Ureter (tissue), 1 donor: ENCODE data around the gene TTLL7. TPM values are rescaled to one million over a fixed set of nuclear protein-coding genes. Genes with fewer than 3 reads are reported as not detected.

Experiments used
- DNase-seq: peaks from one replicate; pipeline ENCODE4 v3.0.0-alpha.2; 2020; ENCODE audit warnings: low spot score
- total RNA-seq: library from RNA; stranded (reverse); gene quantifications from one replicate; pipeline ENCODE4 v1.2.4, GENCODE V29; 2023
- donor health status: DM: yes; HTN: yes; CAD: no.

TTLL7 gene
- total RNA-seq, 1 donor from 2014 or later: 29.2 TPM

GRCh38 chr1:83882906-83883305 lies 116.0 kb downstream of the TTLL7 start:
- no peak for DNase-seq

DNA sequence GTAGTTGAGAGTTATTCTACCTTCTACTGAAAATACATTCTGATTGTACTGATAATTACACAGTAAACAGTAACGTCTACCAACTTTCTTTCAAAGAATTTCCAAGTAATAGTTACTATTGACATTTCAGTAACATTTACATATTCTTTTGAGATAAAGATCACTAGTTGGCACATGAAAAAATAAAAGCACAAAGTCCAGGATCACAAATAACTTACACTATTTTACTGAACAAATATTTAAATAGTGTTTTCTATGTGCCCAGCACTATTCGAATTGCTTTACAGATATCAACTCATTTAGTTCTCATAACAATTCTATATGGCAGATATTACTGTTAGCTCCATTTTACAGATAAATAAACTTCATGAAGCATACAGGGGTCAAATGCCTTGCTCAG lies 126.4 kb downstream of the TTLL7 start:
- DNase-seq: no peak

GRCh38 chr1:83864991-83865390 lies 133.9 kb downstream of the TTLL7 start:
- no peak for DNase-seq

- peak; percentile 86 for DNase-seq
Observed at GRCh38 chr1:83860490-83861221, 138.3 kb downstream of the TTLL7 start.

DNA sequence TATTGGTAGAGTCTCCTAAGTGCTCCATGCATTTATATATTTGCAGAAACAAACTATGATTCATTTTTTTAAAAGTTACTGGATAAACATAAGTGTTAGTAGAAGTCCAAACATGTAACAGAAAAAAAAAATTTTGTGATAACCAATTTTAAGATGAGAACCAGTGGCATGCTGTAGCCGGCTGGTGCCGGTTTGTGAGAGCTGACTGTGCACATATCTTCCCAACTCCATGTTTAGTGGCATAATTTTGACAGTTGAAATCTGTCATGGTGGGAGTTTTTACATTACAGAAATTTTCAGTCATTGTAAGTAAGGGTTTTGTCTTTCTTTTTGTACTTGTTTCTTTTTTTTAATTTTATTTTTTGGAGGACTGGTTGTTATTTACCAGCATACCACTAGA lies 141.2 kb downstream of the TTLL7 start:
- DNase-seq: no peak

GRCh38 chr1:83857103-83857502 lies 141.8 kb downstream of the TTLL7 start:
- no peak for DNase-seq

DNA sequence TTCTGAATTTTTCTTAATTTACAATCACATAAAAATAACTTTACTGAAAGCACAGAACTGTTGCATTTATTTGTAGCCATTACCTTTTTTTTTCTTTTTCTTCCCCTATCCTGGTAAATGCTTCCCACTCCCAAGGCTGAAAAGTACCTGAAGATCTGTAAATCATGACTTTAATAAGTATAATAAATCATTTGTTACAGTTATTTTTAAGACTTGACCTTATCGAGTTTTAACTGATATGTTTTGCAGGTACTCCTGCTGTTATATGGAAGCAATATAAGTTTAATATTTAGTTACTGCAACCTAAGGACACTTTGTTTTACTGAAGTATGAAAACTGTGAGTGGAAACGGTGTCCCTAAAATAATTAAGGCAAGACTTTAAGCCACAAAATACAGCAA lies 142.6 kb downstream of the TTLL7 start:
- no peak for DNase-seq

DNA sequence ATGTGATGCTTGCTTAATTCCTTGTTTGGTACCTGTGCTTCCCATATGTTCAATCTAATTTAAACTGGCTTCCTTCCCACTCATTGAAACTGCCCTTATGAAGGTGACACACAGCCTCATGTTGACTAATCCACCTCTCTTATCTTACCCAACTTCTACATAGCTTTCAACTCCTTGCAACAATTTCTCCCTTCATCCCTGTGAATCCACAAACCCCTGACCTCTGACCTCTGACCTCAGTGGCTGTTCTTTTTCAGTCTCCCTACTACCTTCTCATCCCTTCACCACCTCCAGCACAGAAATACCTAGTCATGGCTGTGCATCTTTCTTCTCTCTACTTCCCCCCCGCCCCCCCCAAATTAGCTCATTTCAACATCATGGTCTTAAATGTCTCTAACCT lies 144.5 kb downstream of the TTLL7 start:
- DNase-seq: no peak

- DNase-seq: no peak
Observed at GRCh38 chr1:83850834-83851233, 148.1 kb downstream of the TTLL7 start.

DNA sequence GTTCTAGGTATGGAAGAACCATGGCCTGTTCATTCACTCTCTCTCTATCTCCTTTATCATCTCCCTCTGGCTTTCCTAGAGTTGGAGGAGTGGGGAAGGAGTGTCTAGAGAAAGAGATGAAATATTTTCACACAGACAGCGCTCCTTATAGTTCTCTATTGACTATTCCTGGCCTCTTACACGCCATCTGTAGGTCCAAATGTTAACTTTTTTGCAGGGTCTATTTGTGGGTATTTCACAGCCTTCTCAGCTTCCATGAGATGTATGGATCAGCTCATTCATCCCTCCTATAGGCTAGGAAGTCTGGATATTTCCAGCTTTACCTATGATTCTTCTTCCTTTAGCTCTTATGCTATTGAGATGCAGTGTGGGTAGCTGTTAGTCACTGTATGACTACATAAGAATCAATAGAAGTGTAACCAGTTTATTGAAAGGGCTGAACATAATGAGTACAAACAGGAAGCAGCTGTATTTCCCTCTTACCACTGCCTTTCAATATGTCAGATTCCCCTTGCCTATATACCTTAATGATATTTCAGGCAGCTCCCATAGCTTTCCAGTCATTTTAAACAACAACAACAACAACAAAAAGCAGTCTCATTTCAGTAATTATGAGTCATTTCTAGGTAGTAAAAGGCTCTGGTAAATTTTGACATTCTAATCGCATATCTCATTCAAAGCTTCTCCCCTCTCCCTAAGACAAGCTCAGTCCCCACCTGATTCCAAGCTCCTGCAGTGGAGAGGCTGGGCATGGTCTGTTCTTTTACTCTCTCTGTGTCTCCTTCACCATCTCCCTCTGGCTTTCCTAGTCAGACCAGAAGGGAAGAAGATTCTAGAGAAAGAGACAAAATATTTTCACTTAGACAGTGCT lies 149.5 kb downstream of the TTLL7 start:
- DNase-seq: no peak

DNA sequence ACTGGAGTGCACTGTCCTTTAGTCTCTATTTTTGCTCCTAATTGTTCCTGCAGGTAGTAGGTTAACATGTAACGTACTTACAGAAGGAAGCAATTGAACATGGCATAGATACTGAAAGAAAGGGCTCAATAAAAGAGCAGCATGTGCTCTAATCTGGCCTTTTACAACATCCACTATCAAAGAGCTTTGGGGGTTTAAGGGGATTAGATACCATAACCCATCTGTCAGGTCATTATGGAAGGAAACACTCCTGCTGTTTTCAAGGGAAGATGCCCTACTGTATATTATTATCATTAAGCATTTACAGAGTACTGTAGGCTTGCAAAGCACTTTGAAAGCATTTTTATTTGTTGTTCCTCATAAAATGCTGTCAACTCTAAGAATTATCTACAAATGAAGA lies 152.8 kb downstream of the TTLL7 start:
- no peak for DNase-seq

- no peak for DNase-seq
Observed at GRCh38 chr1:83845437-83846071, 153.4 kb downstream of the TTLL7 start.

DNA sequence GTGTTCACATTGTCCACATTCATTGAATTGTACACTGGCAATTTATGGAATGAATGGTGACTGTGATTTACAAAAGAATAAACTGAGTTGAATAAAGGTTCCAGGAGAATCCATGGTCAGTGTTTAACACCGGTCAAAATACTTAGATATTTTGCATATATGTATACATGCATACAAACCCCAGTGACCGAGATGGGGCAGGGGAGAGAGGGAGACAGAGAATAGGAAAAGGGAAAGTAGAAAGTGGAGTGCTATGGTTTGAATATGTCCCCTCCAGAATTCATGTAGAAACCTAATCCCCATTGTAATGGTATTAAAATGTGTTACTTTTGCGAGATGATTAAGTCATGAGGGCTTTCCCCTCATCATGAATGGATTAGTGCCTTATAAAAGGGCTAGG lies 154.4 kb downstream of the TTLL7 start:
- DNase-seq: no peak

GRCh38 chr1:83839566-83840173 lies 159.3 kb downstream of the TTLL7 start:
- no peak for DNase-seq

- no peak for DNase-seq
Observed at GRCh38 chr1:83838573-83838972, 160.4 kb downstream of the TTLL7 start.

- no peak for DNase-seq
Observed at GRCh38 chr1:83836543-83836942, 162.4 kb downstream of the TTLL7 start.

GRCh38 chr1:83834621-83835264 lies 164.2 kb downstream of the TTLL7 start:
- no peak for DNase-seq

- no peak for DNase-seq
Observed at GRCh38 chr1:83832194-83832593, 166.7 kb downstream of the TTLL7 start.

GRCh38 chr1:83829106-83829505 lies 169.8 kb downstream of the TTLL7 start:
- no peak for DNase-seq

- DNase-seq: no peak
Observed at GRCh38 chr1:83828456-83828855, 170.5 kb downstream of the TTLL7 start.

GRCh38 chr1:83827741-83828140 lies 171.2 kb downstream of the TTLL7 start:
- no peak for DNase-seq

DNA sequence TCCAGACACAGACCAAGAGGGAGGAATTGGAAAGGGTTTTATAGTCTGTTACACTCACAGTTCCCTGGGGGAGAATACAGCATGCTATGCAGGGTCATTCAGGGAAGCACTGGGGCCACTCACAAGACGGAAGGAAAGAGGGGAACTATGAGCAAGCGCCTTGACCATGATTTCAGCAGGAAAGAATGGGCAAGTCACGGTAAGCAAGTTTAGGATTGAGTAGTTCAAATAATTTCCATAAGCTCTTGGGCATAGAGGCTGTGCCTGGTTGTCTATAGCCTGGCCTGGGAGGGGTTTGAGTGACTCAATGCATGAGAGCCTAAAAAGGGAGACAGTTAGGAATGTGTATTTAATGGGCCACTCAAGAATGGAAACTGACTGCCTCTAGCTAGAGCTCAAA lies 176.7 kb downstream of the TTLL7 start:
- DNase-seq: no peak
